KMS-11 (cell line): ENCODE data around the gene AKAP5.

ENCODE experiments used
- H2AFZ ChIP-seq: fragments of 200-600 bp; sonication (generic); 2 replicates; pipeline ENCODE4 v1.6.1; 2016; ENCODE audit warnings: antibody characterized with exemption, mixed run types, low read depth
- H3K27ac ChIP-seq: fragments of 200-600 bp; sonication (generic); 2 replicates; pipeline ENCODE4 v1.6.1; 2016; ENCODE audit warnings: mild to moderate bottlenecking, mixed run types
- H3K27me3 ChIP-seq: fragments of 200-600 bp; sonication (generic); 2 replicates; pipeline ENCODE4 v1.6.1; 2017; ENCODE audit warnings: mild to moderate bottlenecking, low read depth, mixed run types, moderate library complexity; ENCODE audit not compliant: insufficient read depth
- H3K36me3 ChIP-seq: fragments of 200-600 bp; sonication (generic); 2 replicates; pipeline ENCODE4 v1.6.1; 2017; ENCODE audit warnings: mild to moderate bottlenecking, mixed run types; ENCODE audit not compliant: insufficient read depth
- H3K4me1 ChIP-seq: fragments of 200-600 bp; sonication (generic); 2 replicates; pipeline ENCODE4 v1.6.1; 2016; ENCODE audit warnings: mild to moderate bottlenecking, low read depth, mixed run types; ENCODE audit not compliant: poor library complexity, severe bottlenecking
- H3K4me2 ChIP-seq: fragments of 200-600 bp; sonication (generic); 2 replicates; pipeline ENCODE4 v1.7.0; 2016; ENCODE audit warnings: mild to moderate bottlenecking, mixed run types
- H3K4me3 ChIP-seq: fragments of 200-600 bp; sonication (generic); IDR thresholded peaks from 2 replicates; pipeline ENCODE4 v1.6.1; 2017; ENCODE audit warnings: low read depth, low read length, mixed read lengths; ENCODE audit not compliant: insufficient read depth
- H3K79me2 ChIP-seq: fragments of 200-600 bp; sonication (generic); 2 replicates; pipeline ENCODE4 v1.6.1; 2016; ENCODE audit warnings: low read depth, mixed run types; ENCODE audit not compliant: insufficient read depth
- H3K9ac ChIP-seq: fragments of 200-600 bp; sonication (generic); 2 replicates; pipeline ENCODE4 v1.6.1; 2016; ENCODE audit warnings: mild to moderate bottlenecking, mixed run types
- H4K20me1 ChIP-seq: fragments of 200-600 bp; sonication (generic); 2 replicates; pipeline ENCODE4 v1.6.1; 2016; ENCODE audit warnings: mild to moderate bottlenecking, mixed run types; ENCODE audit not compliant: insufficient read depth
- CTCF ChIP-seq: fragments of 200-600 bp; sonication (generic); conservative IDR thresholded peaks from 2 replicates; pipeline ENCODE4 v1.6.1; 2017; ENCODE audit warnings: low read depth, mild to moderate bottlenecking, antibody characterized with exemption, low read length, moderate library complexity, mixed read lengths

Gene AKAP5

DNA sequence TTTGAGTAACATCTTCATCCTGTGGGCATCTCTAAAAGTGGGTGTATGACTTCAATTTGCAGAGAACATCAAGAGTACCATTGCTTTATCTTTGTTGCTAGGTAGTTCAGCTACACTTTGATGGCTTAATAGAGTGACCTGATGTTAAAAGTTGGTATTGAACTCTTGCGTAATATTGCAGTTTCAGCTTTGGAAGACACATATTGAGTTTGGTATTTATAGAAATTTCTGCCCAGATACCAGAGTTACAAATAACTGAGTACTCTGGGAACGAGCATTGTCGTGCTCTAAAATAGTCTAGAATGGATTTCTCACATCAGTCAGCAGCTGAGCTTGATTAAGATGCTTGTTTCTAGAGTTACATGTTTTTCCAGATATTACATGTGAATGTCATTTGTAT, 24.8 kb upstream of the AKAP5 start:
- H3K27ac ChIP-seq: no peak overlapping the region
- no peak overlapping the region for H3K4me3 ChIP-seq
- no peaks in the 10 kb centered on the region for H3K79me2 ChIP-seq
- no peak overlapping the region for H3K4me2 ChIP-seq
- peaks cover 27% of the 10 kb centered on the region for H3K4me1 ChIP-seq
- no peaks in the 10 kb centered on the region for H3K27me3 ChIP-seq
- no peaks in the 10 kb centered on the region for H3K36me3 ChIP-seq
- H3K9ac ChIP-seq: no peak overlapping the region
- no peaks in the 10 kb centered on the region for H4K20me1 ChIP-seq
- no peak overlapping the region for H2AFZ ChIP-seq
- TF ChIP-seq CTCF: no peak

DNA sequence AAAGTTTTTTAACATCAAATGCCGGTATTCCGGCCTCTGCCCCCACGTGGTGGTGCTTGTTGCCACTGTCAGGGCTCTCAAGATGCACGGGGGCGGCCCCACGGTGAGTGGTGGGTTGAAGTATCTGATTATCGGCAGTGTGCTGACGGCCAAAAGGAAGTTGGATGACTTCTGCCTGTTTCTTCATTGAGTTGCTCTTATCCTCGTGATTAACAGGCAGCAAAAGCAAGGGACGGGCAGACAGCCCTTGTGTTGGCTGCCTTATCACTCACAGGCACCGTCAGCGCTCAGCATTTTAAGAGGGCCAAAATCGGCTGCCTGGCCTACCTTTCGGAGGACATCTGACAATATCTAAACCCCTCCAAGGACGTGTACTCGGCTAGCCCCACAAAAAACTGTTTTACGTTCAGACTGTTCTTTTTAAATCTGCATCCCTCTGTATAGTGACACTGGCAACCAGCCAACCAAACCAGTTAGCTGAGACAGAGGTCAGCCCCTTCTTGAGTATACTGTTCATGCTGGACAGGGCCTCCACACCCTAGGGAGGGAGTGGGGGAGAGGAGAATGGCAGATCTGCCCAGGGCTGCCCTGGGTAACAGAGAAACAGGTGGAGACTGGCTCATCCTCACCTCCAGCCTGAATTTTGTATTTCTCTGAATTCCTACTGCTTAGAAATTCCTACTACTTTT, 22.9 kb upstream of the AKAP5 start:
- Histone ChIP-seq H3K79me2 (no peaks in the 10 kb centered on the region), H3K27ac (no peak overlapping the region), H3K36me3 (no peaks in the 10 kb centered on the region), H3K4me2 (no peak overlapping the region), H3K27me3 (no peaks in the 10 kb centered on the region), H3K4me3 (no peak overlapping the region), H3K4me1 (peaks cover 36% of the 10 kb centered on the region), H3K9ac (no peak overlapping the region), H2AFZ (no peak overlapping the region), H4K20me1 (no peaks in the 10 kb centered on the region)
- no peak for TF ChIP-seq CTCF

DNA sequence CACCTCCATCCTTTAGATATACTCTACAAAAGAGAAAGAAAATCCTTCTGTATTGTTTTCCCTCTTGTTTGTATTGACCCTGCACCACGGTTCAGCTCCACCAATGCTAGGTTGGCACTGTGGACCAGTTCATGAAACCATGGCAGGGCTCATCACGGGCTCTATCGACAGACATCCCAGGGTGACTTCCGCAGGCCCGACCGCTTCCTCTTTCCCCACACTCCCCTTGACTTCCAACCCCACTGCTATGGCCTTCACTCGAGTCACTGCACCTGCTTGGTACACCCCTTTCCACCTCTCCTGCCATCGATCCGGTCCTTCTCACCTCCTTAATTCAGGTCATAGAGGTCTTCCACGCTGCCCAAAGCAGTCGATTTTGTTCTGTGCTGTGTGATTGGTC, 21.2 kb upstream of the AKAP5 start:
- no peak for TF ChIP-seq CTCF
- no peaks in the 10 kb centered on the region for H3K27me3 ChIP-seq
- H3K79me2 ChIP-seq: no peaks in the 10 kb centered on the region
- H2AFZ ChIP-seq: no peak overlapping the region
- H3K4me2 ChIP-seq: peak overlapping the region; percentile 29; the same call in 1 of the 2 replicates
- no peak overlapping the region for H3K9ac ChIP-seq
- peak overlapping the region; percentile 52; the same call in 1 of the 2 replicates for H3K27ac ChIP-seq
- no peak overlapping the region for H3K4me3 ChIP-seq
- H3K4me1 ChIP-seq: peaks cover 28% of the 10 kb centered on the region
- no peaks in the 10 kb centered on the region for H4K20me1 ChIP-seq
- H3K36me3 ChIP-seq: no peaks in the 10 kb centered on the region

DNA sequence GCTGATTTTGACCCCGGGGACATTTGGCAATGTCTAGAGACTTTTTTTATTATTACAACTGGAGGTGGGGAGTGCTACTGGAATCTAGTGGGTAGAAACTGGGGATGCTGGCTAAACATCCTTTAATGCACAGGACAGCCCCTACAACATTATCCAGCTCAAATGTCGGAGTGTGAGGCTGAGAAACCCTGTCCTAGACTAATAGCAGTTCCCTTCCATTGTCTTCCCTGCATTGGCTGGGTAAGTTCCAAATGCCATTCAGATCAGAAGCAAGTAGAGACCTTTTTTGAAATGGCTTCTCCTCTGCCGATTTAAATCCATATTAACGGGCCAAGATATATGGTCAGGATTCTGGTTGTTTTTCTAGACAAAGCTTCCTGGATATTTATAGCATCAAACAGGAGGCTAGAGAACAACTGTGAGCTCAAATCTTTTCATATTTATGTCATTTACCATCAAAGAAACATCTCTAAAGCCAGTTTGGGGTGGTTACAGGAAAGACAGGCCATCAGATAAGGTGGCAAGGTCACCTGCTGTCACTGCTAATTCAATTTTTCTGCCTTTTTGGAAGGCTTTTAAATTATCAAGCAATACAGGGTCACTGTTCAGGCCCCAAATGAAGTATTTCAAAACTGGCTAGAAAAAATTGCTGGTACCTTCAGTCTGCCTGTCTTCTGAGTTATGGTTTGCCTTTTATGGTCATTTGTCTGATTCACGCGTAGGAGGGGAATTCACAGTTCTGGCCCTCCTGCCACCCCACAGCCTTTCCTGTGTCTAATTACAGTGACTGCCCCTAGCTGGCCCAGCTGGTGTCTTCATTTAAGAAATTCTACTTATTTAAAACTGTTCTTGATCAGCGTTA, 20.1 kb upstream of the AKAP5 start:
- no peak overlapping the region for H2AFZ ChIP-seq
- no peaks in the 10 kb centered on the region for H3K36me3 ChIP-seq
- no peaks in the 10 kb centered on the region for H3K79me2 ChIP-seq
- H3K4me1 ChIP-seq: peaks cover 28% of the 10 kb centered on the region
- no peaks in the 10 kb centered on the region for H3K27me3 ChIP-seq
- no peak overlapping the region for H3K4me3 ChIP-seq
- no peaks in the 10 kb centered on the region for H4K20me1 ChIP-seq
- peak overlapping the region; percentile 52 for H3K27ac ChIP-seq
- peak overlapping the region; percentile 29; the same call in 1 of the 2 replicates for H3K4me2 ChIP-seq
- no peak for TF ChIP-seq CTCF
- no peak overlapping the region for H3K9ac ChIP-seq
